Transverse colon (tissue), 4 donors: ENCODE data around the gene IRF9.

Source experiments
- CTCF ChIP-seq, 5 experiments: fragments of 200-600 bp in 3 of 5; fragments of 450-650 bp in 2 of 5; sonication (generic) in 3 of 5; IDR thresholded peaks; 1 replicate in 2 of 5; 2 replicates in 3 of 5; pipeline ENCODE4 v1.5.1; 2016 to 2017; ENCODE audit warnings: antibody characterized with exemption in 5 of 5, inconsistent platforms in 3 of 5, mild to moderate bottlenecking in 2 of 5, moderate library complexity in 1 of 5
- POLR2AphosphoS5 ChIP-seq, 3 donors: sonication (generic); formaldehyde crosslinking; IDR thresholded peaks; one replicate each; pipeline ENCODE4 v1.6.1; 2016; ENCODE audit warnings: antibody characterized with exemption in 3 of 3

GRCh38 chr14:24178399-24179178, 17.5 kb downstream of the IRF9 start:
- TF ChIP-seq CTCF (IDR thresholded peaks at IDR 0.05) (no peak), POLR2AphosphoS5 (IDR thresholded peaks at IDR 0.05) (no peak)
